Endothelial cell of umbilical vein (primary cell): ENCODE results near the gene CACNA1A. TPM values are rescaled to one million over a fixed set of nuclear protein-coding genes. Genes with fewer than 3 reads are reported as not detected.

Experiments
- BruUV-seq: library from RNA; stranded (reverse); fragments of 400-500 nt; replicated peaks from 2 replicates; lab custom pipeline; 2021; lab: Mats Ljungman, UMichigan
- CTCF ChIA-PET: fragments of 300-600, 350-600 bp; sonication (Branson Sonifier 250); formaldehyde crosslinking; loops from one replicate; lab custom pipeline; 2021; ENCODE audit warnings: antibody characterized with exemption, inconsistent platforms; lab: Charles Lee
- POLR2A ChIA-PET: fragments of 300-600, 350-600 bp; sonication (Branson Sonifier 250); formaldehyde crosslinking; loops from one replicate; lab custom pipeline; 2021; ENCODE audit warnings: antibody characterized with exemption, inconsistent platforms; lab: Charles Lee
- DNase-seq: peaks from one replicate; pipeline ENCODE4 v3.0.0-alpha.2; 2011; ENCODE audit warnings: low read depth, low spot score
- FAIRE-seq: peaks from 2 replicates; lab custom pipeline; 2011; peaks lifted over from hg19 to GRCh38; lab: Jason Lieb, UNC
- H2AFZ ChIP-seq: 2 replicates; pipeline ENCODE4 v1.6.0; 2012; ENCODE audit warnings: low read depth, low read length, control low read depth, inconsistent platforms
- H3K27ac ChIP-seq: 2 replicates; pipeline ENCODE4 v1.5.1; 2011; ENCODE audit warnings: low read depth, mild to moderate bottlenecking, control low read depth, low read length, moderate library complexity; ENCODE audit not compliant: insufficient read depth
- H3K27me3 ChIP-seq, 2 experiments: 2 replicates each; pipeline versions ENCODE4 v1.6.0 to v1.6.1; 2011; ENCODE audit warnings: low read length in 2 of 2, mixed read lengths in 1 of 2; ENCODE audit not compliant: control insufficient read depth in 2 of 2, insufficient read depth in 2 of 2
- H3K36me3 ChIP-seq, 2 experiments: 2 replicates in 1 of 2; 3 replicates in 1 of 2; pipeline ENCODE4 v1.5.1; 2011; ENCODE audit warnings: low read length in 2 of 2, mild to moderate bottlenecking in 1 of 2, moderate library complexity in 1 of 2; ENCODE audit not compliant: control insufficient read depth in 2 of 2, insufficient read depth in 2 of 2; ENCODE audit errors: extremely low read depth in 1 of 2
- H3K4me1 ChIP-seq: 3 replicates; pipeline ENCODE4 v1.5.1; 2011; ENCODE audit warnings: mild to moderate bottlenecking, low read length; ENCODE audit not compliant: control insufficient read depth, insufficient read depth; ENCODE audit errors: extremely low read depth
- H3K4me2 ChIP-seq: 2 replicates; pipeline ENCODE4 v1.6.1; 2011; ENCODE audit warnings: low read length, control low read depth, mixed read lengths; ENCODE audit not compliant: insufficient read depth
- H3K4me3 ChIP-seq, 3 experiments: fragments of 200-600 bp in 1 of 3; sonication (generic), shearing (Covaris generic) in 1 of 3; replicated peaks in 1 of 3; 2 replicates each; pipeline ENCODE4 v1.5.1; 2011 to 2016; ENCODE audit warnings: control low read depth in 3 of 3, low read length in 3 of 3, mild to moderate bottlenecking in 2 of 3, inconsistent platforms in 1 of 3, low read depth in 1 of 3, moderate library complexity in 1 of 3; ENCODE audit not compliant: insufficient read depth in 1 of 3
- H3K79me2 ChIP-seq: 2 replicates; pipeline ENCODE4 v1.6.0; 2012; ENCODE audit warnings: low read length, inconsistent platforms; ENCODE audit not compliant: control insufficient read depth, insufficient read depth
- H3K9ac ChIP-seq: replicated peaks from 2 replicates; pipeline ENCODE3; 2011; ENCODE audit warnings: low read length, control low read depth; ENCODE audit not compliant: insufficient read depth; ENCODE audit errors: extremely low read depth
- H3K9me1 ChIP-seq: replicated peaks from 3 replicates; pipeline ENCODE4 v1.6.0; 2011; ENCODE audit warnings: mild to moderate bottlenecking, low read length; ENCODE audit not compliant: control insufficient read depth, insufficient read depth; ENCODE audit errors: extremely low read depth
- H3K9me3 ChIP-seq: replicated peaks from 2 replicates; pipeline ENCODE4 v1.5.1; 2012; ENCODE audit warnings: low read length, inconsistent platforms; ENCODE audit not compliant: control insufficient read depth, insufficient read depth
- H4K20me1 ChIP-seq: replicated peaks from 2 replicates; pipeline ENCODE3; 2011; ENCODE audit warnings: mild to moderate bottlenecking, low read length; ENCODE audit not compliant: control insufficient read depth, insufficient read depth; ENCODE audit errors: extremely low read depth
- EZH2 ChIP-seq: IDR thresholded peaks from 2 replicates; pipeline ENCODE4 v1.6.1; 2012; ENCODE audit warnings: borderline replicate concordance, low read depth, mild to moderate bottlenecking, moderate library complexity, low read length, inconsistent platforms; ENCODE audit not compliant: severe bottlenecking
- FOS ChIP-seq: IDR thresholded peaks from 2 replicates; pipeline ENCODE4 v1.6.1; 2011; ENCODE audit warnings: mild to moderate bottlenecking, low read length, moderate library complexity, borderline replicate concordance; ENCODE audit not compliant: insufficient read depth
- GATA2 ChIP-seq: IDR thresholded peaks from 2 replicates; pipeline ENCODE4 v1.7.0; 2011; ENCODE audit warnings: low read depth, mild to moderate bottlenecking, moderate library complexity, mixed read lengths, low read length; ENCODE audit not compliant: insufficient read length, insufficient read depth
- JUN ChIP-seq: IDR thresholded peaks from 2 replicates; pipeline ENCODE4 v1.6.1; 2011; ENCODE audit warnings: borderline replicate concordance, low read depth; ENCODE audit not compliant: insufficient read length, insufficient read depth
- MYC ChIP-seq: IDR thresholded peaks from one replicate; pipeline ENCODE4 v1.6.1; 2011; ENCODE audit warnings: mild to moderate bottlenecking, low read depth, low read length
- POLR2A ChIP-seq: IDR thresholded peaks from 2 replicates; pipeline ENCODE4 v1.6.1; 2012; ENCODE audit warnings: low read depth, mild to moderate bottlenecking, control low read depth, low read length
- POLR2AphosphoS5 ChIP-seq: IDR thresholded peaks from 2 replicates; pipeline ENCODE4 v1.6.1; 2012; ENCODE audit warnings: low read depth, mild to moderate bottlenecking, control low read depth, low read length, moderate library complexity; ENCODE audit not compliant: insufficient read depth
- dilution Hi-C: fragments of 300-500 bp; cut with MboI; formaldehyde crosslinking; loops from one replicate; pipeline ENCODE4 v1.15.0; 2019; ENCODE audit warnings: low sequenced_read_pairs; ENCODE audit not compliant: extremely low pct_ligation_motif_present
- intact Hi-C: fragments of 100-400 bp; cut with micrococcal nuclease; formaldehyde crosslinking; loops from one replicate; pipeline ENCODE4 v1.10.0; 2022
- polyA plus RNA-seq, 4 experiments: library from polyadenylated mRNA; depleted of rRNA in 3 of 4; stranded (reverse) in 3 of 4; unstranded in 1 of 4; fragments of >200 nt; gene quantifications; 2 replicates each; pipeline versions ENCODE4 v1.2.1 to v1.2.3, GENCODE V29; 2011 to 2012; ENCODE audit warnings: missing spikeins in 1 of 4
- total RNA-seq: library from RNA; stranded (reverse); gene quantifications from 2 replicates; pipeline ENCODE4 v1.2.3, GENCODE V29; 2021
- TF ChIP-seq, protein P1 (sequence below), 2 donors: IDR thresholded peaks; 1 replicate in 1 of 2; 2 replicates in 1 of 2; pipeline ENCODE4 v1.5.1; 2011; ENCODE audit warnings: low read length in 2 of 2, mild to moderate bottlenecking in 2 of 2, moderate library complexity in 2 of 2, control low read depth in 1 of 2, inconsistent platforms in 1 of 2, low read depth in 1 of 2; ENCODE audit not compliant: insufficient read depth in 1 of 2; ENCODE audit errors: extremely low read depth in 1 of 2
- TF ChIP-seq, protein P2 (sequence below): IDR thresholded peaks from 2 replicates; pipeline ENCODE4 v1.6.1; 2011; ENCODE audit not compliant: insufficient read depth, insufficient read length

CACNA1A gene
- total and polyA plus RNA-seq, 2 donors (not counting 3 experiments of a cell fraction or from before 2014, with no cell fraction given): 0.17 to 0.38 TPM

DNA sequence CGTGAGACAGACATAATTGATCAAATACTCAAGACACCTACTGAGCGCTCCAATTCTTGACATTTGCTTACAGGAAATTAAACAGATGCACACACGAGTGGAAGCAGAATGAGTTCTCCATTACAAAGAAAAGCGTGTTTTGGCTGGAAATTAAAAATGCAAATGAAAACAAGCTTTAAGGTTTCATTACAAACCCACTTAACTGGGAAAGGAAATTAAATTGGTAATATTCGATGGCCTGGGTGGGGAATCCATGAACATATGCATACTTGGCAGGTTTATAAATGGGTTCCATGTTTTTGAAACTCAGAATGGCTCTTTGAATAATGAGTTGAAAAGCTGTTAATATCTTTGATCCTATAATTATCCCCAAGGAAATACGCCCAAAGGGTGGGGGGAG is 178.0 kb downstream of the CACNA1A start:
- no peak overlapping the region for H3K27ac ChIP-seq
- DNase-seq: no peak
- no peaks in the 10 kb centered on the region for H3K9me1 ChIP-seq
- H3K4me2 ChIP-seq: no peak overlapping the region
- H3K9ac ChIP-seq: no peak overlapping the region
- H2AFZ ChIP-seq: no peak overlapping the region
- H3K79me2 ChIP-seq: no peaks in the 10 kb centered on the region
- no peak for TF ChIP-seq JUN
- TF ChIP-seq GATA2: no peak
- no peak for TF ChIP-seq MYC
- TF ChIP-seq, protein P1, sequence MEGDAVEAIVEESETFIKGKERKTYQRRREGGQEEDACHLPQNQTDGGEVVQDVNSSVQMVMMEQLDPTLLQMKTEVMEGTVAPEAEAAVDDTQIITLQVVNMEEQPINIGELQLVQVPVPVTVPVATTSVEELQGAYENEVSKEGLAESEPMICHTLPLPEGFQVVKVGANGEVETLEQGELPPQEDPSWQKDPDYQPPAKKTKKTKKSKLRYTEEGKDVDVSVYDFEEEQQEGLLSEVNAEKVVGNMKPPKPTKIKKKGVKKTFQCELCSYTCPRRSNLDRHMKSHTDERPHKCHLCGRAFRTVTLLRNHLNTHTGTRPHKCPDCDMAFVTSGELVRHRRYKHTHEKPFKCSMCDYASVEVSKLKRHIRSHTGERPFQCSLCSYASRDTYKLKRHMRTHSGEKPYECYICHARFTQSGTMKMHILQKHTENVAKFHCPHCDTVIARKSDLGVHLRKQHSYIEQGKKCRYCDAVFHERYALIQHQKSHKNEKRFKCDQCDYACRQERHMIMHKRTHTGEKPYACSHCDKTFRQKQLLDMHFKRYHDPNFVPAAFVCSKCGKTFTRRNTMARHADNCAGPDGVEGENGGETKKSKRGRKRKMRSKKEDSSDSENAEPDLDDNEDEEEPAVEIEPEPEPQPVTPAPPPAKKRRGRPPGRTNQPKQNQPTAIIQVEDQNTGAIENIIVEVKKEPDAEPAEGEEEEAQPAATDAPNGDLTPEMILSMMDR (IDR thresholded peaks at IDR 0.05; ENCODE audit: extremely low read depth in 1 of 2, insufficient read depth in 1 of 2, low read depth in 1 of 2, low read length in 2 of 2): no peak
- TF ChIP-seq POLR2AphosphoS5: no peak
- TF ChIP-seq, protein P2, sequence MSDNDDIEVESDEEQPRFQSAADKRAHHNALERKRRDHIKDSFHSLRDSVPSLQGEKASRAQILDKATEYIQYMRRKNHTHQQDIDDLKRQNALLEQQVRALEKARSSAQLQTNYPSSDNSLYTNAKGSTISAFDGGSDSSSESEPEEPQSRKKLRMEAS: no peak
- TF ChIP-seq EZH2: no peak
- TF ChIP-seq POLR2A: no peak
- TF ChIP-seq FOS: no peak
- H3K36me3 ChIP-seq: no peaks in the 10 kb centered on the region
- BruUV-seq: no TSS peak
- CTCF ChIA-PET: no interaction called here
- H3K9me3 ChIP-seq: no peaks in the 10 kb centered on the region
- no peaks in the 10 kb centered on the region for H3K27me3 ChIP-seq
- no peak overlapping the region for H3K4me3 ChIP-seq
- POLR2A ChIA-PET: no interaction called here
- intact Hi-C loops: no loop called here
- FAIRE-seq: no peak
- no peaks in the 10 kb centered on the region for H3K4me1 ChIP-seq
- H4K20me1 ChIP-seq: no peaks in the 10 kb centered on the region
- dilution Hi-C loops: no loop called here
